Smooth muscle cell (in vitro differentiated cells): ENCODE data around the gene PKDCC. TPM values are rescaled to one million over a fixed set of nuclear protein-coding genes. Genes with fewer than 3 reads are reported as not detected.

Experiments used
- DNase-seq: peaks from one replicate; lab custom pipeline; 2025; ENCODE audit not compliant: unreplicated experiment; lab: John Stamatoyannopoulos, UW
- H2AFZ ChIP-seq: fragments of 200-600 bp; sonication (generic); 2 replicates; pipeline ENCODE4 v1.6.0; 2016; ENCODE audit warnings: antibody characterized with exemption, low read depth, mild to moderate bottlenecking
- H3F3A ChIP-seq: fragments of 200-600 bp; sonication (generic); 2 replicates; pipeline ENCODE4 v1.6.0; 2017; ENCODE audit warnings: antibody characterized with exemption, low read depth
- H3K27ac ChIP-seq: fragments of 200-600 bp; sonication (generic); 2 replicates; pipeline ENCODE4 v1.5.1; 2016; ENCODE audit warnings: low read depth, mild to moderate bottlenecking
- H3K27me3 ChIP-seq: fragments of 200-600 bp; sonication (generic); 2 replicates; pipeline ENCODE4 v1.6.1; 2016; ENCODE audit warnings: low read depth, mild to moderate bottlenecking
- H3K36me3 ChIP-seq: fragments of 200-600 bp; sonication (generic); 2 replicates; pipeline ENCODE4 v1.5.1; 2016; ENCODE audit warnings: low read depth
- H3K4me1 ChIP-seq: fragments of 200-600 bp; sonication (generic); 2 replicates; pipeline ENCODE4 v1.5.1; 2016; ENCODE audit warnings: low read depth
- H3K4me2 ChIP-seq: fragments of 200-600 bp; sonication (generic); 2 replicates; pipeline ENCODE4 v1.6.0; 2016; ENCODE audit warnings: mild to moderate bottlenecking
- H3K4me3 ChIP-seq: fragments of 200-600 bp; sonication (generic); 2 replicates; pipeline ENCODE4 v1.5.1; 2016; ENCODE audit warnings: mild to moderate bottlenecking
- H3K79me2 ChIP-seq: fragments of 200-600 bp; sonication (generic); 2 replicates; pipeline ENCODE4 v1.6.0; 2016; ENCODE audit warnings: low read depth, mild to moderate bottlenecking
- H3K9ac ChIP-seq: fragments of 200-600 bp; sonication (generic); 2 replicates; pipeline ENCODE4 v1.6.0; 2016; ENCODE audit warnings: low read depth
- H3K9me3 ChIP-seq: fragments of 200-600 bp; sonication (generic); replicated peaks from 2 replicates; pipeline ENCODE4 v1.5.1; 2016; ENCODE audit warnings: low read depth
- H4K20me1 ChIP-seq: fragments of 200-600 bp; sonication (generic); 2 replicates; pipeline ENCODE4 v1.6.0; 2016; ENCODE audit warnings: low read depth
- WGBS: methylation state at CpG from one replicate; pipeline ENCODE4 v1.1.7; 2016; ENCODE audit warnings: low lambda C conversion rate; 5-methylcytosine and 5-hydroxymethylcytosine counted together
- polyA plus RNA-seq: library from polyadenylated mRNA; unstranded; fragments of >200 nt; fragmentation: Nextera tagmentation; extraction: Ambion mirVana; gene quantifications from 2 replicates; pipeline ENCODE4 v1.2.1, GENCODE V29; 2016
- total RNA-seq: library from RNA; depleted of rRNA; stranded (reverse); fragments of >200 nt; gene quantifications from 2 replicates; pipeline ENCODE4 v1.2.3, GENCODE V29; 2014
- TF ChIP-seq, protein P1 (sequence below): fragments of 200-600 bp; sonication (generic); IDR thresholded peaks from 2 replicates; pipeline ENCODE4 v1.5.1; 2017; ENCODE audit warnings: borderline replicate concordance, mild to moderate bottlenecking, antibody characterized with exemption; ENCODE audit not compliant: insufficient read depth, poor library complexity, severe bottlenecking

The PKDCC gene
- total and polyA plus RNA-seq, 2 experiments from 2014 or later = 12.2 to 15.2 TPM

DNA sequence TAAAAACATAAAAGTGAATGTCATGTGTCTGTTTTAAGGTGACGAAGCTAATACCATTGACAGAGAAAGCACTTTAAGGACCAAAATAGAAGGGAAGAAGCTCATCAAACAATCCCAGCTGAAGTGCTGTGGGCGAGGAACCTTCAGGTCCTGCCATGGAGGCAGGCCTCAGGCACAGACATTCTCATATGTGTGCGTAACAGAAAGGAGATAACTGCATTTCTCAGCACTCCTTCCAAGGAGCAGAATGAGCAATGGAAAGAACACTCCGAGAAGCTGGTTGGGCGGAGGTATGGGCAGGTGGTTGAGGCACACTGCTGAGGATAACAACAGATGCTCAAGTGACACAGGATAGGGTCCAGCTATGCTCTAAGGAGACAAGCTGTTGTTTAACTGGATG is 42.4 kb downstream of the PKDCC start:
- Histone ChIP-seq H3K27ac (no peak overlapping the region), H3K9ac (no peak overlapping the region), H3K9me3 (no peaks in the 10 kb centered on the region), H4K20me1 (no peaks in the 10 kb centered on the region), H3K79me2 (no peaks in the 10 kb centered on the region), H3K4me2 (no peak overlapping the region), H2AFZ (no peak overlapping the region), H3K27me3 (peaks cover 4% of the 10 kb centered on the region), H3K36me3 (no peaks in the 10 kb centered on the region), H3K4me3 (no peak overlapping the region), H3K4me1 (peaks cover 9% of the 10 kb centered on the region), H3F3A (no peaks in the 10 kb centered on the region)
- TF ChIP-seq, protein P1, sequence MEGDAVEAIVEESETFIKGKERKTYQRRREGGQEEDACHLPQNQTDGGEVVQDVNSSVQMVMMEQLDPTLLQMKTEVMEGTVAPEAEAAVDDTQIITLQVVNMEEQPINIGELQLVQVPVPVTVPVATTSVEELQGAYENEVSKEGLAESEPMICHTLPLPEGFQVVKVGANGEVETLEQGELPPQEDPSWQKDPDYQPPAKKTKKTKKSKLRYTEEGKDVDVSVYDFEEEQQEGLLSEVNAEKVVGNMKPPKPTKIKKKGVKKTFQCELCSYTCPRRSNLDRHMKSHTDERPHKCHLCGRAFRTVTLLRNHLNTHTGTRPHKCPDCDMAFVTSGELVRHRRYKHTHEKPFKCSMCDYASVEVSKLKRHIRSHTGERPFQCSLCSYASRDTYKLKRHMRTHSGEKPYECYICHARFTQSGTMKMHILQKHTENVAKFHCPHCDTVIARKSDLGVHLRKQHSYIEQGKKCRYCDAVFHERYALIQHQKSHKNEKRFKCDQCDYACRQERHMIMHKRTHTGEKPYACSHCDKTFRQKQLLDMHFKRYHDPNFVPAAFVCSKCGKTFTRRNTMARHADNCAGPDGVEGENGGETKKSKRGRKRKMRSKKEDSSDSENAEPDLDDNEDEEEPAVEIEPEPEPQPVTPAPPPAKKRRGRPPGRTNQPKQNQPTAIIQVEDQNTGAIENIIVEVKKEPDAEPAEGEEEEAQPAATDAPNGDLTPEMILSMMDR = no peak
- WGBS = 94% methylated on average over 5 of the region's 5 CpGs
- no peak for DNase-seq

DNA sequence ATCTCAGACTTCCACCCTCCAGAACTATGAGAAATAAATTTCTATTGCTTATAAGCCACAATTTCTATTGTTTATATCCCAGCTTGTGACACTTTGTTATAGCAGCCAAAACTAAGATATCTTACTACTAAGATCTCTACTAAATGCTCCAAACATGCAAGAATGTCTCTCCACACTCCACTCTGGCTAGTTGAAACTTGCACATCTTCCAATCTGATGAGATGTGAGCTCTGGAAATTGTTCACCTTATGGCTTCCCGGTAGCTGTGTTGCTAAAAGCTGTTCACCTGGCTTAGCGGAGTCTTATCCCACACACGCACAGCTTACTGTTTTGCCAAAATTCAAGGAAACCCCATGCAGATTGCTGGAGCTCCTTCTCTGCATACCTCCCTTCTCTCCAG is 43.9 kb downstream of the PKDCC start:
- Histone ChIP-seq H3F3A (no peaks in the 10 kb centered on the region), H3K27me3 (peaks cover 4% of the 10 kb centered on the region), H2AFZ (no peak overlapping the region), H3K9ac (no peak overlapping the region), H3K9me3 (no peaks in the 10 kb centered on the region), H3K79me2 (no peaks in the 10 kb centered on the region), H3K4me3 (no peak overlapping the region), H3K4me2 (no peak overlapping the region), H4K20me1 (no peaks in the 10 kb centered on the region), H3K36me3 (no peaks in the 10 kb centered on the region), H3K4me1 (peaks cover 9% of the 10 kb centered on the region), H3K27ac (no peak overlapping the region)
- DNase-seq = no peak
- WGBS = 66% methylated on average over 3 of the region's 3 CpGs
- TF ChIP-seq, protein P1 = no peak

DNA sequence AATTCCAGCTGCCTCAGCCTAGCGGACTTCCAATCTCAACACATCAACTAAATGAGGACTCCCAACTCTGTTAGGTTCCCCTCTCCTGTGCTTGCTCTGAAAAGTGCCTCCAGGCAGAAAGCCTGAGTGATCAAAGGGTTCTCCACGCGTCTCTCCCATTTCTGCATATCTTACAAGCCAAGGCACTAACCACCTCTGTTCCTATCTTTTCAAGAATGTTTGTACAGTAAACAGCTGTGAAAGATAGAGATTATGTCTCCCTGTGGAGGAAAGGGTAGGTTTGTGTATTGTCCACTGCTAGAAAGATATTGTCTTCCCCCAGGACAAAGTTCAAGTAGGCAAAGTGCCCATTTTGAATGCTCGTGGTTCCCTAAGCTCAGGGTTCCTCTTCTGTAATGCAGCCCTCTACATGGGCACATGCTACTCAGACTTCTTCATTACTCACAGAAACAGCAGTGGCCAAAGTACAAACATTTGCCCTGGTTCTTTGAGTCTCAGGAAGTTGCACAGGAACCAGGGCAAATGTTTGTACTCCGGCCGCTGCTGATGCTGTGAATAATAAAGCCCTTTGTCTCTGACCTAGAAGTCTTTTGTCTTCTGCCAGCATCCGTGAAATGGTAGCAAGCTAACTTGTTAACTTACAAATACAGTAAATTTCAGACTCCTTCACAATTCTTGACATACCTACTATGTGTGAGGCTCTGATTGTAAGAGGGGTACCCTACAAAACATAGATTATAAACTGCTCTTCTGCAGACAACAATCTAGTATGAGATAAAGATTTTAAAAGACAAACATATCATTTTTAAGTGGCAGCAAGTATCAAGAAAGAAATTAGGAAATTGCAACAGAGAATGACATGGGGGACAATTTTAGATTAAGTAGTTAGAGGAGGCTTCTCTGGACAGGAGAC is 44.5 kb downstream of the PKDCC start:
- Histone ChIP-seq H3K9ac (no peak overlapping the region), H3K4me3 (no peak overlapping the region), H3K4me2 (no peak overlapping the region), H3K4me1 (peaks cover 9% of the 10 kb centered on the region), H3K9me3 (no peaks in the 10 kb centered on the region), H3K27me3 (no peaks in the 10 kb centered on the region), H2AFZ (no peak overlapping the region), H3F3A (no peaks in the 10 kb centered on the region), H3K27ac (no peak overlapping the region), H3K36me3 (no peaks in the 10 kb centered on the region), H3K79me2 (no peaks in the 10 kb centered on the region), H4K20me1 (no peaks in the 10 kb centered on the region)
- DNase-seq = no peak
- TF ChIP-seq, protein P1 = no peak
- WGBS = 21% methylated on average over 7 of the region's 7 CpGs

DNA sequence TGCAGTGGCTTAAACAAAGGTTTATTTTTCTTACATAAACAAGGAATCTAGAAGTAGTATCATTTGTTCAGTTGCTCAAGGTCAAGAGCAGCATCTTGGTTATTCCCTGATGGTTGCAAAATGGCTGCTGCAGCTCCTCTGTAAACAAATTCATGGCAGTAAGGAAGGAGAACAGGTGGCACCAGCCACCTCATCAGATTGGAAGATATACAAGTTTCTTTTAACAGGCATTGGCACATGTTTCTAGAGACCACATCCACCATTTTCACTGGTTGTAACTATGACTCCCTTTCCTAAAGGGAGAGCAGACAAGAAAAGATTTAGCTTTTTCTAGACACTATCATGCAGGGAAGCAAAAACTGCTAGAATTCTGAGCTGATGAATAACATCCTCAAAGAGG is 46.3 kb downstream of the PKDCC start:
- Histone ChIP-seq H3F3A (peaks cover 3% of the 10 kb centered on the region), H3K9ac (no peak overlapping the region), H3K4me1 (peaks cover 9% of the 10 kb centered on the region), H3K79me2 (no peaks in the 10 kb centered on the region), H3K27ac (no peak overlapping the region), H3K9me3 (no peaks in the 10 kb centered on the region), H3K36me3 (no peaks in the 10 kb centered on the region), H2AFZ (no peak overlapping the region), H3K4me2 (no peak overlapping the region), H4K20me1 (no peaks in the 10 kb centered on the region), H3K4me3 (no peak overlapping the region), H3K27me3 (no peaks in the 10 kb centered on the region)
- DNase-seq = no peak
- TF ChIP-seq, protein P1 = no peak
